Suprapubic skin (tissue), 4 donors: ENCODE data around the gene WNT9B. TPM values are rescaled to one million over a fixed set of nuclear protein-coding genes. Genes with fewer than 3 reads are reported as not detected.

Experiments used
- DNase-seq, 2 donors: peaks; one replicate each; pipeline ENCODE4 v3.0.0-alpha.2; 2019; ENCODE audit warnings: low spot score in 2 of 2
- H3K27ac ChIP-seq: fragments of 200-600 bp; sonication (generic); one replicate; pipeline ENCODE4 v1.5.1; 2019
- H3K27me3 ChIP-seq: fragments of 200-600 bp; sonication (generic); one replicate; pipeline ENCODE4 v1.5.1; 2019
- H3K36me3 ChIP-seq: fragments of 200-600 bp; sonication (generic); one replicate; pipeline ENCODE4 v1.5.1; 2019
- H3K4me1 ChIP-seq: fragments of 200-600 bp; sonication (generic); one replicate; pipeline ENCODE4 v1.5.1; 2019
- H3K4me3 ChIP-seq: fragments of 200-600 bp; sonication (generic); one replicate; pipeline ENCODE4 v1.5.1; 2019; ENCODE audit warnings: mild to moderate bottlenecking
- H3K9me3 ChIP-seq: fragments of 200-600 bp; sonication (generic); one replicate; pipeline ENCODE4 v1.5.1; 2019
- EP300 ChIP-seq: sonication (generic); formaldehyde crosslinking; IDR thresholded peaks from one replicate; pipeline ENCODE4 v1.6.1; 2017; ENCODE audit warnings: antibody characterized with exemption
- POLR2A ChIP-seq, 2 donors: fragments of 450-650 bp; IDR thresholded peaks; one replicate each; pipeline ENCODE4 v1.6.1; 2017; ENCODE audit warnings: antibody characterized with exemption in 2 of 2, mild to moderate bottlenecking in 2 of 2, moderate library complexity in 2 of 2
- POLR2AphosphoS5 ChIP-seq, 3 donors: sonication (generic); formaldehyde crosslinking; IDR thresholded peaks; one replicate each; pipeline ENCODE4 v1.6.1; 2017; ENCODE audit warnings: antibody characterized with exemption in 3 of 3
- WGBS: methylation state at CpG from one replicate; pipeline ENCODE4 v1.1.5; 2018; 5-methylcytosine and 5-hydroxymethylcytosine counted together
- total RNA-seq, 4 donors: library from RNA; depleted of rRNA; stranded (reverse); fragments of >200 nt; gene quantifications; one replicate each; pipeline ENCODE4 v1.1.0, GENCODE V29; 2016
- TF ChIP-seq, protein P1 (sequence below), 2 donors: fragments of 200-600 bp in 1 of 2; fragments of 450-650 bp in 1 of 2; sonication (generic) in 1 of 2; IDR thresholded peaks; one replicate each; pipeline ENCODE4 v1.5.1; 2016 to 2019; ENCODE audit warnings: antibody characterized with exemption in 2 of 2, mild to moderate bottlenecking in 1 of 2, moderate library complexity in 1 of 2

Gene WNT9B
- total RNA-seq = 1 to 10 TPM; 3.6 to 8.3 (median 4.5) TPM

DNA sequence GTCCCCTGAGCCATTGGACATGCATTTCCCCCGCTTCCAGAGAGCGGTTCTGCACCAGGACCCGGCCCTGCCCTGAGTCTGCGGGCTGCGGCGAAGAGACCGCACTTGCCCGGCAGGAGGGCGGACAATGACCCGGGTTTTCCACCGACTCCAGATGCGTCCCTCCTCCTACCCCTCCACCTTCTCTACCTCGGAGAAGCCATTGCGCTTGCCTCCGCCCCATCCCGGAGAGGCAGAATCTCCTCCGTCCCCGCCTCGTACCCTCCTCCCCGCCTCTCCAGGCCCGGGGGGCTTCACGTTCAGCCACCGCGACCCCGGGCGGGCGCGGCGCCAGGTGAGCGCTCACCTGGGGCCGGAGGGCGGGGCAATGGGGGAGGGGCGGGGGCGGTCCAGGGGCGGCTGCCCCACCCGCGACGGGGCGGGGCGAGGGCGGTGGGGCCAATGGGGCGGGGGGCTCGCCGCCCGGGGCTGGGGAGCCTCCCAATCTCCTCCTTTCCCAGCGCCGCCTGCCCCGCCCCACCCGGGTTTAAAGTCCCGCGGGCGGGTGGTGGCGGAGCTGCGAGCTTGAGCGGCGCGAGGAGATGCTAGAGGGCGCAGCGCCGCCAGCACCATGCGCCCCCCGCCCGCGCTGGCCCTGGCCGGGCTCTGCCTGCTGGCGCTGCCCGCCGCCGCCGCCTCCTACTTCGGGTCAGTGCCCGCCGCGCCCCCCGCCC lies at the start of gene WNT9B:
WNT9B (plus strand) TSS at position 555 of the 713 bp plus-strand sequence; CDS start at position 611, 56 bp downstream.
- WGBS = 1% methylated on average over 25 of the region's 75 CpGs
- H3K27me3 ChIP-seq = peaks cover 60% of the 10 kb centered on the region
- H3K27ac ChIP-seq = no peak within 1 kb of the TSS
- H3K9me3 ChIP-seq = no peaks in the 10 kb centered on the region
- H3K4me3 ChIP-seq = peak within 1 kb of the TSS; percentile 52
- H3K36me3 ChIP-seq = no peaks in the 10 kb centered on the region
- TF ChIP-seq EP300 (no peak), POLR2A (IDR thresholded peaks at IDR 0.05) (no peak), POLR2AphosphoS5 (IDR thresholded peaks at IDR 0.05) (no peak)
- TF ChIP-seq, protein P1, sequence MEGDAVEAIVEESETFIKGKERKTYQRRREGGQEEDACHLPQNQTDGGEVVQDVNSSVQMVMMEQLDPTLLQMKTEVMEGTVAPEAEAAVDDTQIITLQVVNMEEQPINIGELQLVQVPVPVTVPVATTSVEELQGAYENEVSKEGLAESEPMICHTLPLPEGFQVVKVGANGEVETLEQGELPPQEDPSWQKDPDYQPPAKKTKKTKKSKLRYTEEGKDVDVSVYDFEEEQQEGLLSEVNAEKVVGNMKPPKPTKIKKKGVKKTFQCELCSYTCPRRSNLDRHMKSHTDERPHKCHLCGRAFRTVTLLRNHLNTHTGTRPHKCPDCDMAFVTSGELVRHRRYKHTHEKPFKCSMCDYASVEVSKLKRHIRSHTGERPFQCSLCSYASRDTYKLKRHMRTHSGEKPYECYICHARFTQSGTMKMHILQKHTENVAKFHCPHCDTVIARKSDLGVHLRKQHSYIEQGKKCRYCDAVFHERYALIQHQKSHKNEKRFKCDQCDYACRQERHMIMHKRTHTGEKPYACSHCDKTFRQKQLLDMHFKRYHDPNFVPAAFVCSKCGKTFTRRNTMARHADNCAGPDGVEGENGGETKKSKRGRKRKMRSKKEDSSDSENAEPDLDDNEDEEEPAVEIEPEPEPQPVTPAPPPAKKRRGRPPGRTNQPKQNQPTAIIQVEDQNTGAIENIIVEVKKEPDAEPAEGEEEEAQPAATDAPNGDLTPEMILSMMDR (IDR thresholded peaks at IDR 0.05) = no peak
- peaks cover 14% of the 10 kb centered on the region for H3K4me1 ChIP-seq
- DNase-seq = no peak

GRCh38 chr17:46802800-46803199 lies 48.6 kb upstream of the WNT9B start:
- WGBS = 79% methylated on average over 7 of the region's 7 CpGs
- no peak overlapping the region for H3K27ac ChIP-seq
- no peaks in the 10 kb centered on the region for H3K4me1 ChIP-seq
- no peak for TF ChIP-seq EP300
- TF ChIP-seq POLR2A (IDR thresholded peaks at IDR 0.05) = no peak
- no peak overlapping the region for H3K4me3 ChIP-seq
- no peak for DNase-seq
- H3K27me3 ChIP-seq = no peaks in the 10 kb centered on the region
- H3K36me3 ChIP-seq = no peaks in the 10 kb centered on the region
- no peaks in the 10 kb centered on the region for H3K9me3 ChIP-seq

GRCh38 chr17:46803544-46803943 lies 47.8 kb upstream of the WNT9B start:
- H3K27ac ChIP-seq = no peak overlapping the region
- no peaks in the 10 kb centered on the region for H3K9me3 ChIP-seq
- H3K27me3 ChIP-seq = no peaks in the 10 kb centered on the region
- no peaks in the 10 kb centered on the region for H3K4me1 ChIP-seq
- no peak overlapping the region for H3K4me3 ChIP-seq
- no peaks in the 10 kb centered on the region for H3K36me3 ChIP-seq
- TF ChIP-seq POLR2A (IDR thresholded peaks at IDR 0.05) (no peak), POLR2AphosphoS5 (IDR thresholded peaks at IDR 0.05) (no peak), EP300 (no peak)
- TF ChIP-seq, protein P1 (IDR thresholded peaks at IDR 0.05) = no peak
- no peak for DNase-seq
- 91% methylated on average over 4 of the region's 5 CpGs for WGBS

DNA sequence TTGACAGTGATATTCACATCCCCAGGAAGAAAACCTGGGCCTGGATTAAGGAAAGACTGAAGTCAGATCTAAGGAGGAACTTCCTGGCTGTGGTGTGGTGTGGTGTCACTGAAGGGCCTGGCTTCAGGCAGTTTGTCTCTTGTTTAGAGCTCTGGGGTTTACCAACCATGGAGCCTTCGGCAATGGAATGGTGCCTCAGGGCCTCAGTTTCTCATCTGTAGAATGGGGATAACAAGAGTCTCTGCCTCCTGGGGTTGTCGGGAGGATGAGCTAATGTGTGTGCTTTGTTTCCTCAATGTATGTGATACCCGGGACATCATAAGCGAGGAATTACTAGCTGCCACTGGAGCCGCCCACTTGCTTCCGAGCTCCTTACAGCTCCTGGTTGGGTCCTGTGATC lies 45.6 kb upstream of the WNT9B start:
- no peaks in the 10 kb centered on the region for H3K36me3 ChIP-seq
- H3K4me3 ChIP-seq = no peak overlapping the region
- H3K4me1 ChIP-seq = no peaks in the 10 kb centered on the region
- WGBS = 93% methylated on average over 6 of the region's 6 CpGs
- no peaks in the 10 kb centered on the region for H3K27me3 ChIP-seq
- DNase-seq = no peak
- TF ChIP-seq EP300 = no peak
- no peak for TF ChIP-seq POLR2AphosphoS5 (IDR thresholded peaks at IDR 0.05)
- TF ChIP-seq, protein P1 (IDR thresholded peaks at IDR 0.05) = no peak
- TF ChIP-seq POLR2A (IDR thresholded peaks at IDR 0.05) = no peak
- H3K27ac ChIP-seq = no peak overlapping the region
- H3K9me3 ChIP-seq = no peaks in the 10 kb centered on the region

GRCh38 chr17:46809110-46809571 lies 42.2 kb upstream of the WNT9B start:
- no peak for DNase-seq
- TF ChIP-seq POLR2AphosphoS5 (IDR thresholded peaks at IDR 0.05) (no peak), EP300 (no peak)
- no peak overlapping the region for H3K4me3 ChIP-seq
- 59% methylated on average over 8 of the region's 8 CpGs for WGBS
- H3K27ac ChIP-seq = no peak overlapping the region
- no peaks in the 10 kb centered on the region for H3K9me3 ChIP-seq
- H3K27me3 ChIP-seq = no peaks in the 10 kb centered on the region
- peaks cover 12% of the 10 kb centered on the region for H3K4me1 ChIP-seq
- no peaks in the 10 kb centered on the region for H3K36me3 ChIP-seq

- 65% methylated on average over 8 of the region's 10 CpGs for WGBS
- no peaks in the 10 kb centered on the region for H3K36me3 ChIP-seq
- H3K9me3 ChIP-seq = no peaks in the 10 kb centered on the region
- H3K4me3 ChIP-seq = no peak overlapping the region
- no peak for TF ChIP-seq POLR2A (IDR thresholded peaks at IDR 0.05)
- TF ChIP-seq POLR2AphosphoS5 (IDR thresholded peaks at IDR 0.05) = no peak
- no peak for TF ChIP-seq EP300
- TF ChIP-seq, protein P1 (IDR thresholded peaks at IDR 0.05) = no peak
- no peak overlapping the region for H3K27ac ChIP-seq
- peaks cover 16% of the 10 kb centered on the region for H3K4me1 ChIP-seq
- H3K27me3 ChIP-seq = peaks cover 16% of the 10 kb centered on the region
- no peak for DNase-seq
Observed at GRCh38 chr17:46810837-46811236, 40.5 kb upstream of the WNT9B start.
